Head of caudate nucleus (tissue), 42 donors: ENCODE measurements around the gene PIP5KL1.

Experiments
- DNase-seq, 42 donors: peaks; one replicate each; pipeline versions ENCODE4 v3.0.0 to v3.0.0-alpha.2; 2020 to 2021; ENCODE audit warnings: mixed read lengths in 7 of 42
- intact Hi-C: fragments of 100-400 bp; cut with DNase I; formaldehyde crosslinking; loops from one replicate; pipeline ENCODE4 v1.15.0; 2022

PIP5KL1 gene

DNA sequence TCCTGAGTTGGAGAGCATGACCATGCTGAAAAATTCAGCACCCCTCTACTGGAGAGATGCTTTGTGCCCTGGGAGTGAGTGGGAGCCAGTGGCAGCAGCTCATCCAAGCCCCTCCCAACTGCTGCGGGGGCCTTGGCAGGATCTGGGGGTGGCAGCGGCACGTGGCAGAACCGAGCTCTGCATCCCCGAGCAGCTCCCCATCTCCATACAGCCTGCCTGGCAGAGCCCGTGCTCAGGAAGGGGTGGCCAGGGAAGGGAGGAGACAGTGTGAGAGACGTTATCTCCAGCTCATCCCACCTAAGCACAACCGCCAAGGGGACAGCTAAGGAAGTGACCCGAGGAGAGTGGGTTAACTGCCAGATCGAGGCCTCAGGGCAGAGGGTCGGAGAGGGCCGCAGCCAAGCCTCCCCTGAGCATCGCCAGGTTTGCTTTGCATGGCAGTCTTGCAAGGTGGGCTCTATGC lies 24.3 kb upstream of the PIP5KL1 start:
- DNase-seq, result peak; percentile 72 to 96 (median 89)
- intact Hi-C loops, result no loop called here

DNA sequence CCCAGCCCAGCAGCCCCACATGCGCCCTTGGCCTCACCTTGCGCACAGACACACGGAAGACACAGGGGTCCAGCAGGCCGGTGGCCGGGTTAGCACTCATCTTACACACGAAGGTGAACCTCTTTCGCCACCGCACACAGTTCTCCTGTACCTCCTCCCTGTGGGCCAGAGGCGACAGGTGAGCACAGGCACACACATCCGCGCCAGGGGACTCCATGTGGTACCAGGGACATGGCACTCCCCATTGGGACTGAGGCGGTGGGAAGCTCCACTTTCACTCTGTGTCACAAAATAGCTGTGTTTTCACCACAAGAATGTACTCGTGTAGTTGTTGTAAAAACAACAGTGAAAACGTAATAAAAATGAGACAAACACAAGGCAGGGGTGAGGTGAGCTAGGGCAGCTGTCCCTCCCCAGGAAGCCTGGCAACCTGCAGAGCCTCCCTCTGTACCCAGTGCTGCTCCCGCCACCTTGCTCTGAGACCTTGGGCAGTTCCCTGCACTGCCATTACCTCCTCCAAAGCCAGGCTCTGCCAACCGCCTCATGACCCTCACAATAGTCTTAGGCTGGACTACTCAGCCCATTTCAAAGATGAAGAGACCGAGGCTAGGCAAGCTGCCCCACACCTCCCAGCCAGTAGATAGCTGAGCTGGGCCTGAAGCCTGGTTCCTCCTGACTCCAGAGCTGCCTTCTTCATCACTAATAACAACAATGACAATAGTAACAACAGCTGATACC lies 23.4 kb upstream of the PIP5KL1 start:
- intact Hi-C loops, result no loop called here
- peak in 4 of 42 donors; percentile 15 to 31 (median 24) for DNase-seq

DNA sequence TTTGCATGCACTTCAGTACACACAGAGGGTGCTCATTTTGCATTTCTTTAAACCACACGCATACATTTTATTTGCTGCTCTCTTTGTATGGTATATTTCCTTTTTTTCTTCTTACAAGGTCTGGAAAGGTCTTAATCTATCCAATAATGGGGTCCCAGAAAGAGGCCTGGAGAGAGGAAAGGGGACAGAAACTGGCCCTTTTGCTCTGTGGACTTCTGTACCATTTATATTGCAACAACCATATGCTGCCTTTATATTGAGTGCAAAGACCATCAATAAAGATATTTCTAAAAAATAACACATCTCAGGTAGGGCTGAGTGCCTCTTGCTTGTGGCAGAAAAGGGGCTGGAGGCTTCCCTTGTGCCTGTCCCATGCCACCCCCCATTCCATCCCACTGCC lies 22.6 kb upstream of the PIP5KL1 start:
- no peak for DNase-seq
- intact Hi-C loops, result no loop called here

DNA sequence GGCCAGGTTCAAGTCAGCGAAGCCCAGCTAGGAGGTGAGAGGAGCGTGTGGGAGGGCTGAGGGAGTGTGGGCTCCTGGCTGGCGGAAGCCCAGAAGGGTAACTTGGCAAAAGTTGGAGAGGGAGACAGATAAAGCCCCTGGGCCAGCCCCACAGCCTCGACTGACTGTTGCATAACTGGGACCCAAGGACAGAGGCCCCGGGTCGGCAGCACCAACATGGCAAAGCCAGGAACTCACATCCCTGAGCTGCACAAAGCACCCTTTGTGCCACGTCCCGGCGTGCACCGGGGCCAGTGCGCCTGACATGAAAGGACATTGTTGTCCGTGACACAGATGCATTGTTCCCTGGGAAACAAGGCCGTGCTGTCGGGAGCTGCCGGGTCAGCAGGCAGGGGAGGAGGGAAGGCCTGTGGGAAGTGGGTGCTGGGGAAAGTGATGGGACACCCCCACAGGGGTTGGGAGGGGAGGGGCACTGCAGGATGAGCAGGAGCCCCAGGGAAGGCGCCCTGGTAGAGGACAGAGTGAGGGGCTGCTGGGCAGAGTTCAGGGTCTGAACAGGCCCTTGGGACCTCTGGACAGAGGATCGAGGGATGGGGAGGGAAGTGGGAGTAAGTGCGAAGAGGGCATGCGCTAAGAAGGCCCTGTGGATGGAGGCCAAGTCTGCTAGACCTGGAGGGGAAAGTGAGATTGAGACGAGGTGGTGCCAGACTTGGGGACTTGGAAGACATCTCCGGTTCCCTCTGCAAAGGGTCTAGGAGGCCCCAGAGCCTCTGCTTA lies 20.1 kb upstream of the PIP5KL1 start:
- peak; percentile 87 to 98 (median 95) for DNase-seq
- intact Hi-C loops, result no loop called here

DNA sequence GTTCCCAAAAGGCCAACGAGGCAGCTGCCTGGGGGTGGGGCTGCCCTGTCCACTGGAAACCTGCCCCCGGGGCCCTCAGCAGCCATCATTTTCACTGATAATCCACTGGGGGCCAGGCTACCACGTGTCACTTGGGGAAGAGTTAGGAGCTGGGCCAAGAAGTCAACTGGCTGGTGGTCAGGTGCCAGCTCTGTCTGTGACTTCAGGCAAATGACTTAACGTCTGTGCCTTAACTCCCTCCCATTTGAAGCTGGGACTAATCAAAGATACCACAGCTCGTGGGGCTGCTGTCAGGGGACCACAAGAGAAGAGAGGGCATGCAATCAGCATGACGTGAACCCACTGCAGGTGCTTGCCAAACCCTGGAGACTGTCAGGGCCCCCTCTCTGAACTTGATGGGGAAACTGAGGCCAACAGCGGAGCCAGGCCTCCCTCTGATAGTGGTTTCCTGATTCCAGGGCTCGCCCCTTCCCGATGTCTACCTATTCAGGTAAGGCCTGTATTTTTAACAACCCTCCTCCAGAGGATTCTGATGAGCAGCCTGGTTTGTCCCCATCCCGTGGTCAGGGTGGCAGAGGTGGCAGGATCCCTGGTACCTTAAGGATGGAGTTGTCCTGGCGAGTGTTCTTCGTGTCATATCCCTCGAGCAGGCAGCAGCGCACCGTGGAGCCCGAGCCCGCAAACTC lies 19.4 kb upstream of the PIP5KL1 start:
- intact Hi-C loops, result loop anchor here (5.0 to 10.0 kb wide), 3 partner anchors 32 to 165 kb away; partner anchors contain the start of genes EEIG1, NAIF1 and SLC25A25
- peak in 38 of 42 donors; percentile 62 to 92 (median 78) for DNase-seq

DNA sequence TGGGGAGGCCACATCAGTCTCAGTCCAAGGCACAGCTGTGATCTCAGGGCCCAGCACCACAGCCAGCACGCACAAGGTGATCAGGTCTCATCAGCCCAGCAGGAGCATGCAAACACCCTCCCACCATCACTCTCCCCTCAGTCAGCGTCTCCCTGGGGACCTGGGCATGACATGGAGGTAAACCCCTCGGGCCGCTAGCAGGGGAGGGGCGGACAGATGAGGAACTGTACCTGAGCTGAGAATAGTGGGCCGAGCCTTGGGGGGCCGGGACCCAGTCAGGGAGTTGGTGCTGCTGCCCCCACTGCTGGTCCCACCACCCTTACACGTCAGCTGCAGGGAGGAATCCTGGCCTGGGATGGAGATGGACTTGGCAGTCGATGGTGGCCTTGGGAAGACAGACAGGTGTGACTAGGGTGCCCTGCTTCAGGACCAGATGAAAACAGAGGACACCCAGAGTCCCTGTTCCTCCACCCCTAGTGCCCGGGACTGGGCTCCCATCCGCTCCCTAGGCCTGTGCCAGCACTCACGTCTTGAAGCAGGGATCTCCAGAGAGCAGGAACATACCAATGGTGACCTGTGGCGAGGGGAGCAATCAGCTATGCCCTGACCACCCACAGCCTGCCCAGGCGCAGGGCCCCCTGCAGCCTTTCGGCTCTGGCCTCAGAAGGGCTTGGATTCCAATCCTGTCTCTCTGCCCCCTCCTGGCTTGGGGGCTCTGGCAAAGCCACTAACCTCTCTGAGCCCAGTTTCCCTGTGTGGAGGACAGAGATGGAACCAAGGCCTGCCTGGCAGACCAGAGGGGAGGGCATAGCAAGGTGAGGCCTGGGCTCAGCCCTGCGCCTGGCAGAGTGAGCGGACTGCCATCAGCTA lies 17.5 kb upstream of the PIP5KL1 start:
- intact Hi-C loops, result loop anchor here (5.0 to 10.0 kb wide), 3 partner anchors 34 to 167 kb away; partner anchors contain the start of genes EEIG1, NAIF1 and SLC25A25
- DNase-seq, result peak in 2 of 42 donors; percentile 11 to 47

DNA sequence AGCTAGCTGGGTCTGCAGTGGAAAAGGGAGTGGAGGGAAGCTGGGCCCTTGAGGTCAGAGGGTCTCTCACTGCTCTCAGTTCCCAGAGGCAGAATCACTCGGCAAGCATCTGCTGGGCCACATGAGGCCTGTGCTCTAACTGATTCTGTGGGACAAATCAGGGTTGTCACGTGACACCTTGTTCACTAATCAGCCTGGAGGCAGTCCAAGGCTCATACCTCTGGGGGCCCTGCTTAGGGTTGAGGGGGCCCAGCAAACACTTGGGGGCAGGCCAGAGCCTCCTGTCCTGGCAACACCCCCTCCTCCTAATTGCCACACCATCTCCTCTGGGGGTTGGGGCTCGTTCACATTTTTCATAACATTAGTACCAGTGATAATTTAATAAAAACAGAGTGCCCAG lies 16.2 kb upstream of the PIP5KL1 start:
- DNase-seq, result peak in 1 of 42 donors; percentile 54
- intact Hi-C loops, result loop anchor here (5.0 to 10.0 kb wide), 3 partner anchors 36 to 168 kb away; partner anchors contain the start of genes EEIG1, NAIF1 and SLC25A25

DNA sequence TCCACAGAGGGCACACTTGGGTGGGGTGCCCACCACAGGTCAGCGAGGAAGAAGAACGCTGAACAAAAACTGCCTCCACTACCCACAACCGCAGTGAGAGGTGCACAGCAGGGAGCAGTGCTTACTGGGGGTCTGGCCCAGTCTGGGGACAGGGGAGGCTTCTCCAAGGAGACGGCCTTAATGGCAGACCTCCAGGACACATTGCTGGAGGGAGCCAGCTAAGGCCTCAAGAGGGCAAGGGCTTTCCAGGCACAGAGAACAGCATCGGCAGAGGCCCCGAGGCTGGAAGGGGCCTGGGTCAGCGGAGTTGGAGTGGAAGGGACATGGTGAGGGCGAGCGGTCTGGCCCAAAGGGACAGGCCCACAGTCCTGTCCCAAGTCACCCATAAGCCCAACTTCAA lies 15.4 kb upstream of the PIP5KL1 start:
- DNase-seq, result peak in 2 of 42 donors; percentile 34 to 51
- intact Hi-C loops, result loop anchor here (5.0 to 10.0 kb wide), 3 partner anchors 36 to 169 kb away; partner anchors contain the start of genes EEIG1, NAIF1 and SLC25A25

DNA sequence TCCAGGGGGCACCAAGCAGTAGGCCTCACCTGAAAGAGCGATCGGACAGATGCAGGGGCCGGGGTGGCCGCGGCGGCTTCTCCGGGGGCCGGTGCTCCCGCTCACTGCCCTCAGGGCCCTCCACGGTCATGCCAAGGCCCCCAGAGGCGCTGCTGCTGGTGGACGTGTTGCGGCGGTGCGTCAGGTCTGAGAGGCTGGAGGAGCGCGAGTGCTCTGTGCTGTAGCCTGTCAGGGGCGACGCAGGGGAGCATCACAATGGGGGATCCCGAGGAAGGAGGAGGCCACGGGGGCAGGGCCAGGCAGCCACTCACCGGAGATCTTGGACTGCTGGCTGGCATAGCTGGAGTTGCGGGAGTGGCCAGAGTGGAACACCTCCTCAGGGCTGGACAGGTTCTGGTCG lies 14.8 kb upstream of the PIP5KL1 start:
- no peak for DNase-seq
- intact Hi-C loops, result loop anchor here (5.0 to 10.0 kb wide), 3 partner anchors 37 to 169 kb away; partner anchors contain the start of genes EEIG1, NAIF1 and SLC25A25

DNA sequence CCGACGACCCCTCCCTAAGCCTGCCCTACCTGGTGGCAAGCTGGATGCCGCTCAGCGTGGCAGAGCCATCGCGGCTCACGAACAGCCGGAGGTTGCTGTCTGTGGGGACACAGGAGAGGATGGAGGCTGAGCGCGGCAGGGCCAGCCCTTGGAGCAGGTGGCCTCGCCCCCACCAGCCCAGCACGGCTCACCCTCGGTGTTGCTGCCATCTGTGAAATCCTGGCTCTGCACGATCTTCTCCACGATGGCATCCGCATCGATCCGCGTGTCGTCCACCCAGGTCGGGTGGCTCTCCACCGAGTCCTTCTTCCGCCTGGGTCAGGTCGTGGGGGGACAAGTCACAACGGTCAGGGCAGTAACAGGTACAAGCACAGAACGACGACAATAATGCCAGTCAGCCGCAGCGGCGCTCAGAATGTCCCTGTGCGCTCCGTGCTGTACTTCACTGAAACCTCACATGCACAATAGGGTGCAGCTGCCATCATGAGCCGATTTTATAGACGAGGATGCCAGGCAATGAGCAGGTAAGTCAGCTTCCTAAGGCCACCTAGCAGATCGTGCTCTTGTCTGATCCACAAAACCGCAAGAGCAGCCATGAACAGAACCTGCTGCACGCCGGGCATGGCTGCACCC lies 14.1 kb upstream of the PIP5KL1 start:
- intact Hi-C loops, result loop anchor here (5.0 to 10.0 kb wide), 3 partner anchors 38 to 170 kb away; partner anchors contain the start of genes EEIG1, NAIF1 and SLC25A25
- no peak for DNase-seq

DNA sequence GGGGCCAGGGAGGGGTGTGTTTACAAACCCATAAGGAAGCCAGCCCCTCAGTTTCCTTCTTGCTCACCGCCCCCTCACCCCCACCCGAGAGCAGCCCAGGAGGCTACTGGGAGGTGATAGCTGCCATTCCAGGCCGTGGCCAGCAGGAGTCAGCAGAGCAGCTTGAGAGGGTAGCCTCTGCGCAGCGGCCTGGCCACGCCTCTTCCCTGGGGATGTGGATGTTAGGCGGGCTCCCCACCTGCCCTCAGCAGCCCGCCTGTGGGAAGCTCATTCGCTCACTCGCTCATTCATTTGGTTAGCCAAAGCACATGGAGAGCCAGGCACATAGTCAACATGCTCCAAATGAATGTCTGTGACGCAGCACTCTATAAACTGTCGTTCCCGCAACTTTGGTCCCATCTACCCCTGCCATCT lies 13.2 kb upstream of the PIP5KL1 start:
- peak; percentile 85 to 97 (median 92) for DNase-seq
- intact Hi-C loops, result loop anchor here (2.0 to 10.0 kb wide), 3 partner anchors 91 to 171 kb away; partner anchors contain the start of genes NAIF1 and SLC25A25

DNA sequence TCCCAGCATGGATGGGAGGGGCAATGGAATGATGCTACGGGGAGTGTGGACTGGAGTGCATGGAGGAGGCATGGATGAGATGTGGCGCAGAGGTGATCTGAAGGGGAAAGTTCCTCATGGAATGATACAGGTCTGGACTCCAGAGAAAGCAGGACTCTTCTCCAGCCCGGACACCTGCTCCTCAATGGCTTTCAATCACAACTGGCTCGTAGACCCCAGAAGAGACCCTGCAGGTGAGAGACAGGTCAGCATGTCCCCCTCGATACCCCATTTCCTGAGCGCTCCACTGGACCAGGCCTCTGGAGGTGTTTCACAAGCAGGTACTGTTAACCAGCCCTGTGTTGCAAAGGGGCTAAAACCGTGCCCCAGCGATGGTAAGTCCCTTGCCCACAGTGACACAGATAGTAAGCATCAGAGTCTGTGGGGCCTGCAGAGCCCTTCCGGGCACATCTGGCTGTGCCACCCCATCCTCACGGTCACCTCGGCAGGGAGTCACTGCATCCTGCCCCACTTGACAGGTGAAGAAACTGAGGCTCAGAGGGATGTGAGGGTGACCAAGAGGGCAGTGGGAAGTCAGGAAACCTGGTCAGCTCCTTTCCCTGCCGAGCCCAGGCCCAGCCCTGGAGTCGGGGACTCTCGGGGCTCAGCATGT lies 12.6 kb upstream of the PIP5KL1 start:
- intact Hi-C loops, result loop anchor here (2.0 to 10.0 kb wide), 3 partner anchors 92 to 172 kb away; partner anchors contain the start of genes NAIF1 and SLC25A25
- DNase-seq, result peak in 1 of 42 donors; percentile 46

DNA sequence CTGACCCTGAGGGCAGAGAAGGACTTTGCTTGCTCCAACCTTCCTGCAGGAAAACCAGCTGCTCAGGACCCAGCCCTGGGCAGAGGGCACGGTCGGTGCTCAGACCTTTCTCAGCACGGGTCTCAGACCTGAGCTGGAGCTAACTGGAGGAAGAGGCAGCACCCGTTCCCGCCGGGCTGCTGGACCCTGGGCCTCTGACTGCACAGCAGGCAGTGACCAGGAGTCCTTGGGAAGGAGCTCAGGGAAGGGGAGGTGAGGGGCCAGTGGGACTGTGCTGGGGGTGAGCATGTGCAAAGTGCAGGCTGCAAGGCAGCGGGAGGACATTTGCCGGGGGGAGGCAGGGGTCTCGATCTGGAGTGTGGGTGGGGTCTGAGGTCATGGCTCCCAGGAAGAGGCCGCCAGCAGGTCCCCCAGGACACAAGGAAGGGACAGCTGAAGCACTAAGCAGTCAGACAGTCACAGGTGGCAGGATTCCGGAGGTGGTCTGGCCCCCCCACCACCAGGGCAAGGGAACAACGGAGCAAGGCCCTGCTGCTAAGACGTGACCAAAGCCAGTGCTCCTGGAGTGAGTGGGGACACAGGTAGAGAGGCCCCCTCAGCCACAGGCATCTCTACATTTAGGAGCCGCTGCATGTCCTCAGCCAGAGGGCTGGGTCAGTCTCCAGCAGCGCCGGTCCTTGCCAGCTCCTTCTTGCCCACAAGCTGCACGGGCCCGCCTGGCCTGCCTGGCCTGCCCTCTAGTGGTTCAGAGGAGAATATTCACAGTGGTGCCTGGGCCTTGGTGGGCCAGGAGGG lies 11.8 kb upstream of the PIP5KL1 start:
- DNase-seq, result peak; percentile 56 to 86 (median 75)
- intact Hi-C loops, result loop anchor here (2.0 to 10.0 kb wide), 3 partner anchors 92 to 172 kb away; partner anchors contain the start of genes NAIF1 and SLC25A25

DNA sequence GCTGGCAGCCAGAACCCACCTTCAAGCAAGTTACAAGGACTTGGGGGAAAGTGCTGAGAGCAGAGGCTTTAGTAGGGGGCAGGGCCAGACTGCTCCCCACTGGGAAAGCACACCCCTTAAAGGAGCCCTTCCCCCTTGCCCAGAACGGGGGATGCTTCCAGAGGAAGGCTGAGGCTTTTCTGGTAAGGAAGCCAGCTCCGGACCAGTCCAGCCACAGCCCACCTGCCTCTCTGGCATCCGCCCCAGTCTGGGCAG lies 11.3 kb upstream of the PIP5KL1 start:
- DNase-seq, result peak in 2 of 42 donors; percentile 45 to 48
- intact Hi-C loops, result loop anchor here (2.0 to 10.0 kb wide), 3 partner anchors 93 to 173 kb away; partner anchors contain the start of genes NAIF1 and SLC25A25

DNA sequence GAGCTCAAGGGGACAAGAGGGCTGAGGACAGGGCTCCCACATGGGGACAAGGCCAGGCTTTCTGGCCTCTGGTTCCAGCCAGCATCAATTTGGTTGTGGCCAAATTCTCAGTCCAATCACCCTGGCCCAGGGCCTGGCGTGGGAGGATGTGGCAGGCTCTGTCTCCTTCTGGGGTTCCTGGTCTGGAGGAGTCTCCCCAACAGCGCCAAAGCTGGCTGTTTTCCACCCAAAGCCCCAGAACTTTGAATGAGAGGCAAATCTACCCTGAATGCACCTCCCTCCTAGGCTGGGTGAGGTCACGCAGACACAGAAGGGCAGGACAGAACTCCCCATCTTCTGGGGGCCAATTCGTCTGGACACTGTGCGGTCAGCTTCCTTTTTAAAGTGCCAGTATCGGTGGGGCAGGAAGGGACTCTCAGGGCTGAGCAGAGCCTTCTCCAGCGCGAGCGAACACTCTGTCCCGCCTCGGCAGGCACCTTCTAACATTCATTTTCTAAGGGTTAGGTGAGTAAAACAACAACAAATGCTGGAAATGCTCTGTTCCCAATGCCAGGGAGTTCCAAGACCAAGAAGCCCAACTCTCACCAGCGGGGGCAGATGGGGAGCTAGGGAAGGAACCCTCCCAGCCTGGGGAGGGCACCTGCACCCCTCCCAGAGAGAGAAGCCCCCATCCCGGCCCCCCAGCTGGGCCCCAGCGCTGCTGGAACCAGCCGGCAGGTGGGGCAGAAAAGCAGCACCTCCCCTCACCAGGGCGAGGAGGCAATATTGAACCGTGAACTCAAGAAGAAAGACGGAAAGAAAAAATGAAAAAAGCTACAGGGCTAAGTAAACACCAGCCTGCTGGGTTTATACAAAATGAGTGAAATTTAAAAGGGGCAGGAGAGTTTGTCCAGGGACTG lies 10.7 kb upstream of the PIP5KL1 start:
- DNase-seq, result no peak

More for the DNA sequence above, 10.7 kb upstream of the PIP5KL1 start:
- intact Hi-C loops, result loop anchor here (10.0 kb wide), 2 partner anchors 123 to 173 kb away; partner anchors contain the start of genes NAIF1 and SLC25A25
